NCI-H510A (cell line): ENCODE data around the gene EXOC3L1.

Experiments used
- DNase-seq: peaks from one replicate; lab custom pipeline; 2025; lab: John Stamatoyannopoulos, UW

EXOC3L1 gene, protein sequence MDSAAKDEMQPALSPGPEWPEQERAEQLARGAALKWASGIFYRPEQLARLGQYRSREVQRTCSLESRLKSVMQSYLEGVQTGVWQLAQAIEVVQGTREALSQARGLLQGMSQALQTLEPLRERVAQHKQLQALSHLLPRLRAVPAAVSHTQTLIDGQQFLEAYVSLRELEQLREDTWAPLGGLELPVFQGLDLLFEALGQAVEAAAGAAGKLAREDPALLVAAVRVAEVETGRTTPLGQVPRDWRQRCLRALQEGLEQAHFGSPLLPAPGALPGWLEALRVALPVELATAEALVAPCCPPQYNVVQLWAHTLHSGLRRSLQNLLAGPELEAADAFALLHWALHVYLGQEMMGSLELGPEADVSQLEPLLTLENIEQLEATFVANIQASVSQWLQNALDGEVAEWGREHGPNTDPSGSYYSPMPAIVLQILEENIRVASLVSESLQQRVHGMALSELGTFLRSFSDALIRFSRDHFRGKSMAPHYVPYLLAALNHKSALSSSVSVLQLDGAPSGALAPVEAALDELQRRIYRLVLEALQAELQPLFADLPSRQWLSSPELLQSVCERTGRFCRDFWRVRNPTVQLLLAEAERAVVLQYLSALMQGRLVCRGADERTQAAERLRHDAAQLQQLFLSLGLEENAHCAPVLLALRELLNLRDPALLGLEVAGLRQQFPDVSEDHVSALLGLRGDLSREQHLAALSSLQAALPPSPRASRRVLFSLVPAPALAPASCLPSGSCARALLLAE

DNA sequence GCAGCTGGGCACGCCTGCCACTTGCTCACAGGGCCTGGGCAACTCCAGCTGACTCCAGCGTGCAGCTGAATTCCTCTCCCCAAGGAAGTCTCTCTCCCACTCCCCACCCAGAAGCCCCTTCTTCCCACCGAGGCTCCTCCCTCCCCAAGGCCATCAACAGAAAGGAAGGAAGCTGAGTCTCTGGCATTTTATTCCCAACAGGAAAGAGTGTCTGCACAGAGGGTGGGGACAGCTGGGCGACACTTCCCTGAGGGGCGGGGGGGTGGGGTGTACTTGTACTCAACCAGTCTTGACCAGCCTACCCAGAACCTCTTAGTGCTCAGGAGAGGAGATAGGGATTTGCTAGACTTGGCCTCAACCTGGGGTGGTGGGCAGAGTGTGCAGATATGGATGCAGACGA lies at the start of gene EXOC3L1:
Gene EXOC3L1 (minus strand): TSS at position 96 of the 400 bp plus-strand sequence. CDS start 460 bp downstream, outside the sequence.
- no peak for DNase-seq

- DNase-seq = no peak
Observed at GRCh38 chr16:67238806-67239470, 49.0 kb upstream of the EXOC3L1 start.

GRCh38 chr16:67238278-67238575 lies 48.3 kb upstream of the EXOC3L1 start:
- no peak for DNase-seq

DNA sequence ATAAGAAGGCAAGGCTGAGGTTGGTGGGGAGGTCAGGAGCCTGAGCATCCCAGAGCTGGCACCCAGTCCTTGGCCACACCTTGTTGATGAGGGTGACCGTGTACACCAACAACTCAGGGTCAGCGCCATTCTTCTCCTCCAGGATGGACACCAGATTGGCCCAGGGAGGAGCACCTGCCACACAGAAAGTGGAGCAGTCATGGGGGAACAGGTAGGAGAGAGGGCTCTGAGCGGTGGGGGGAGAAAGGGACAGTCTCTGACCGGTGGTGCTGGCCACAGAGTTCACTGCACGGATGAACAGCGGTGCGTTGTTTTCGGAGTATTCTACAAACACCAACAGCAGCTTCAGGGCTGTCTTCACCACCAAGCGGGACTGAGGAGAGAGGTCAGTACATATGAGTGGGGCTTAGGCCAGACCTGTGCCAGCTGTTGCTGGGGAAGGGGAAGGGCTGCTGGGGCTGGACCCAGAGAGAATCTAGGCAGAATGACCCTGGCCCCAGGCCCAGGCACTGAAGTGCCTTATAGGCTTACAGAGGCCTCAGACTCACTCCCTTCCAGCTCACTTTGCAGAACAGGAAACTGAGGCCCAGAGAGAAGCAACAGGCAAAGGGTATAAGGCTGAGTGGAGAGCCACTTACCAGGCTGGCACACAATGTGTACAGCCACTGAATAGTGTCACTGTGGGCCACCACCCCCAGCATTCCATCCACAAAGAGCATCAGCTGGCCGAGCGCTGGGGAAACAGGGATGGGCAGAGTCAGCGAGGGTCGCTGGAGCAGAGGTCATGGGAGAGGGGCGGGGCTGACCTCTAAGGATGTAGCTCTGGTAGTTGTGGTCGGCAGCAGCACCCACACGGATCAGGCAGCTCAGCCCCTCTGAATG lies 47.7 kb upstream of the EXOC3L1 start:
- DNase-seq = no peak

DNA sequence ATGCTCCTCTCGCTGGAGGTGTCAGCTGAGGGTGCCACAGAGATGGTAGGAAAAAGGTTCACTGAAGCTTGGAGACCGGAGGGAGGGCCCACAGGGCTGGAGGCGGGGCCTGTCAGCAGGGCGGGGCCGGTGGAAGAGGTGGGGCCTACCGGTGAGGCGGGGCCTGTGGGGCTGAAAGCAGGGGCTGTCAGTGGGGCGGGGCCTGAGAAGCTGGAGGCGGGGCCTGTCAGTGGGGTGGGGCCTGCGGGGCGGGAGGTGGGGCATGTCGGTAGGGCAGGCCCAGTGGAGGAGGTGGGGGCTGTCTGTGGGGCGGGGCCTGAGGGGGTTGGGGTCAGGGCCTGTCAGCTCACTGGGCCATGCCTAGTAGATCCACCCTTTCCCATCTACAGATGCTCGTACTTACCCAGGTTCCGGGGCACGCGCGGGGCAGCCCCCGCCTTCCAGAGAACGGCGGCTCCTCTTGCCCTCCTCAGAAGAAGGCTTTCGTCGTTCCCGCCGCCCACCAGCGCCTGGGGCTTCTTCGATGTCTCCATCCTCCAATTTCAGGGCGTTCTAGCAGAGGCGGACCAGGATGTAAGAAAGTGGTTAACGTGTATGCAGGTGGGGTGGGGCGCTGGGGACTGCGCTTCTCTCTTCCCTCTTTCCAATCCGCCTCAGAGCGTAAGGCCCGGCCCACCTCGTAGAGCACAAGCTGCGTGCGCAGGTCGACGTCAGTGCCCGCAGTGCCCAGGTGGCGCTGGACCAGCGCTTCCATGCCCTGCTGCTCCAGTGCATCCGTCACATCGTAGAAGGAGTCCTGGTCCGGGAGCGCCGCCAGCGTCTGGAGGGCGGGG lies 46.8 kb upstream of the EXOC3L1 start:
- DNase-seq = no peak

DNA sequence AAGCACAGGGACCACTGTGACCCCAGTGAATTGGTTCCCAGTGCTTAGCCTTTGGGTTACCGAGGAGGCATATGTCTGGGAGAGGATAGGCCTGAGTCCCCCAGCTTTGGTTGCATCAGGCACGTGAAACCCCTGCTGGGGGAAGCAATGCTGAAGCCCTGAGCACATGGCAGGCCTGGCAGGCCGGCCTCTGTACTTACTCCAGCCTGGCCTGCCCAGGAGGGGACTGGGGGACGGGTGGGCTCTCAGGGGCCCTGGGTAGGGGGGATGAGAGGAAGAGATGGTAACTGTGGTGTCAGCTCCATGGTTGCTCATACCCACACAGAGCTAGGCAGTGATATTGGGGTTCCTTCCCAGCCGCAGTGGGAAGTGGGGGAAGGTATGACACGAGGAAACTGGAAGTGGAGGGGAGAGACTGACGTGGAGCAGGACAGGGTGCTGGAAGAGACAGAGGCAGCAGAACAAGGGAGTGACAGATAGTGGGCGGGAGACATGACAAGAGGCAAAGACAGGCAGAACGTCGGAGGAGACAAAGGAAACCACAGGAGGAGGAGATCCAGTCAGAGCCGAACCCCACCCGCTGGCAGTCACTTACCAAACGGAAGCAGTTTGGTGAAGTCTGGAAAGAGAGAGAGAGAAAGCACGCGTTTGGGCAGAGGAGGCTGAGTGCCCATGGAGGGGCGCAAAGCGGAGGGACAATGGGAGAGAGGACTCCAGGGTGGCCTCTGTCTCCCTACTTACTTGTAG lies 46.1 kb upstream of the EXOC3L1 start:
- no peak for DNase-seq

- DNase-seq = no peak
Observed at GRCh38 chr16:67234180-67234597, 44.3 kb upstream of the EXOC3L1 start.

- no peak for DNase-seq
Observed at GRCh38 chr16:67233596-67233995, 43.7 kb upstream of the EXOC3L1 start.

- DNase-seq = no peak
Observed at GRCh38 chr16:67230809-67231660, 41.1 kb upstream of the EXOC3L1 start.

DNA sequence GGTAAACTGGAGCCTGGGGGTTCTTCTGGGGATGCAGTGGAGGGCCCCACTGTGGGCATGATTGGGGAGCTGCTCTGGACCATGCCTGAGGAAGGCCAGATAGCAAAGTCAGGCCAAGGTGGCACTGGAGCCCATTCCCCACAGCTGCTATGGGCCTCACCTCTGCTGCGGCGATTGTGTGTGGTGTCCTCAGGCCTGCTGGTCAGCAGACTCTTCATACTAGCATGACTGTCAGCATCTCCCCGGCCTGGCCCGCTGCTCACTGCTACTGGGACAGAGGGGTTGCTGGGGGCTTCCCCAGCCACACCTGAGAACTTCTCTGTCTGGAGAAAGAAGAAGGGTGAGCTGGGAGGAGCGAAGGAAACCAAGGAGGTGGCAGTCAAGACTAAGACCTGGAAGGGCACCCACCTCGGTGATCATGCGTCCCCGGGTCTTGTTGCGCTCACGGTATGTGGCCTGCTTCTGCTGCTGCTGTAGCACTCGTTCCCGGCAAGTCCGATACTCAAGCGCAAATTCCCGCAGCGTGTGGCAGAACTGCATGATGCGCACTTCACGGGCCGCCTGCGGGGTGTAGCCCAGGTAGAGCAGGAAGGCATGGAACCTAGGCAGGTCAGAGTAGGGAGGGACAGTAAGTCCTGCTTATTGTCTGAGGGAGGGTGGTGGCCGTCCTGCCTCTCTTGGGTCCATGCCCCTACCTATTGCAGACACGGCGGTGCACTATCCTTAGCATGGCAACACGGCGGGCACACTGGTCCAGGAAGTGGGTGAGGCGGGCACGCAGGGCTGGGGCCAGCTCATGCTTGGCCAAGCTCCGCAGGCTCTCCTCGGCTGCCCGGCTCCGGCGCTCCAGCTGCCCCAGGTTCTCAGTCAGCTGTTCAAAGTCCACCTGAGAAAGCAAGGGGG lies 40.2 kb upstream of the EXOC3L1 start:
- no peak for DNase-seq

GRCh38 chr16:67228905-67229304 lies 39.0 kb upstream of the EXOC3L1 start:
- DNase-seq = no peak

- DNase-seq = no peak
Observed at GRCh38 chr16:67228034-67228785, 38.3 kb upstream of the EXOC3L1 start.

GRCh38 chr16:67227567-67227921 lies 37.6 kb upstream of the EXOC3L1 start:
- no peak for DNase-seq

DNA sequence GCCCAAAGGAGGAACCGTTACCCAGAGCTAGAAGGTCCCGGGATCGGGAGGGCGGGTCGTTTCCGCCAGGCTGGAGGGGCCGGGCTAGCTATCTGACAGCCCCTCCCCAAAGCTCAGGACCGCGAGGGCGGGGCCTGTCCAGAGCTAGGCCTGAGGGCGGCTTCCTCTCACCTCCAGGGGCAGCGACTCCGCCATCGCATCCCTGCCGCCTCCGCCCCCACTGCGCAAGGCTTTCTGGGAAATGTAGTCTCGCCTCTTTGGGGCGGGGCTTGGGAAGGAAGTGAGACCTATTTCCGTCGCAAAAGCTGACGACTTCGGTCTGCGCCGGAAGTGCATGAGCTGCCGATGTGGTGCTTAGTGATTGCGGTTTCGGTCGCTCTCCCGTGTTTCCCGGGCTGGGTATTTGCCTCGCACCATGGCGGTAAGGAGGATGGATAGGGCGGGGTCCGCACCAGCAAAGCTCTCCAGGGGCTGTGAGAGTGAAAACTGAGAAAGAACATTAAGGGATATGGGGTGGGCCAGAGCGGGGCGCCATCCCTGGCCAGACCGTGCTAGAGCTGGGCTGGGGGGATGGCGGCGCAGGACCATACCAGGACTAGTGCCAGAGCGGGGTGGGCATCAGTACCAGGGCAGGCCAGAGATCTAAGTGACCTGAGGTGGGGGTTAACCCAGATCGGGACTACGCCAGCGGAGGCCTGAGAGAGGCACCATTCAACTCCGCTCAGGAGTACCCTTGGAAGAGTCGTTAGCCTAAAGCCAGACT lies 37.0 kb upstream of the EXOC3L1 start, which contains the start of gene TMEM208:
Gene TMEM208 (plus strand): TSS at position 327 of the 763 bp plus-strand sequence. CDS start 89 bp downstream, at position 416.
- DNase-seq = peak; percentile 94

- no peak for DNase-seq
Observed at GRCh38 chr16:67226295-67226803, 36.4 kb upstream of the EXOC3L1 start.

DNA sequence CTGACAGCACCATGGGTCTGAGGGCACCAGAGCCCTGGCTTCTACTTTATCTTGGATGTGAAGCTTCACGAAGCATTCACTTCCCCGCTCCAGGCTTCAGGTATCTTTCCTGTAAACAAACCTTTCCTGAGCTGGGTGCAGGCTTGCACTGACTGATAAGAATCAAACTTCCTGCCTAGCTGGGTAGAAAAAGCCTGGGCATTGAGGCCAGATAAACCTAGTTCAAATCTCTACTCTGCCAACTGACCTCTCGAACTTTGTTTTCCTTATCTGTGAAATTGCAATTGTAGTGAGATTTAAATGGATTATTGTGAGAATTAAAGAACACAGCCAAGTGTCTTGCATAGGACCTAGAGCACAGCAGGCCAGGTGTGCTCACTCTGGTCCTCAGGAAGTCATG lies 34.1 kb upstream of the EXOC3L1 start:
- DNase-seq = no peak
